HG03432 (cell line): ENCODE data around the gene HPS3.

ENCODE experiments used
- ATAC-seq: cut with Tn5 transposase; IDR thresholded peaks from one replicate; pipeline ENCODE4 v1.9.1; 2021; ENCODE audit warnings: mild to moderate bottlenecking, moderate library complexity; ENCODE audit not compliant: unreplicated experiment

HPS3 gene

GRCh38 chr3:149120051-149120972 lies 9.1 kb upstream of the HPS3 start:
- peak; percentile 73 for ATAC-seq

- ATAC-seq, result no peak
Measured at GRCh38 chr3:149122721-149123578, 6.5 kb upstream of the HPS3 start.

GRCh38 chr3:149128821-149129220 lies 617 bp upstream of the HPS3 start:
- ATAC-seq, result peak; percentile 6

DNA sequence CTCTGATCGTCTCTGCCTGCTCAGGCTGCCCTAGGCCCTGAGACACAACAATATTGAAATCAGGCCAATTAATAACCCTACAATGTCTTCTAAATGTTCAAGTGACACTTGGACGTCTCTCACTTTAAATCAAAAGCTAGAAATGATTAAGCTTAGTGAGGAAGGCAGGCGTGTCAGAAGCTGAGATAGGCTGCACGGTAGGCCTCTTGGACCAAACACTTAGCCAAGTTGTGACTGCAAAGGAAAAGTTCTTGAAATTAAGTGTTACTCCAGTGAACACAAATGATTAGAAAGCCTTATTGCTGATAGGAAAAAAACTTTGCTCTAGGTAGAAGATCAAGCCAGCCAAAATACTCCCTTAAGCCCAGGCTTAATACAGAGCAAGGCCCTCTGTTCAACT lies 2.2 kb downstream of the HPS3 start:
- ATAC-seq, result no peak

- ATAC-seq, result no peak
Measured at GRCh38 chr3:149134575-149134974, 5.1 kb downstream of the HPS3 start.

GRCh38 chr3:149142682-149143081 lies 13.2 kb downstream of the HPS3 start:
- ATAC-seq, result no peak

DNA sequence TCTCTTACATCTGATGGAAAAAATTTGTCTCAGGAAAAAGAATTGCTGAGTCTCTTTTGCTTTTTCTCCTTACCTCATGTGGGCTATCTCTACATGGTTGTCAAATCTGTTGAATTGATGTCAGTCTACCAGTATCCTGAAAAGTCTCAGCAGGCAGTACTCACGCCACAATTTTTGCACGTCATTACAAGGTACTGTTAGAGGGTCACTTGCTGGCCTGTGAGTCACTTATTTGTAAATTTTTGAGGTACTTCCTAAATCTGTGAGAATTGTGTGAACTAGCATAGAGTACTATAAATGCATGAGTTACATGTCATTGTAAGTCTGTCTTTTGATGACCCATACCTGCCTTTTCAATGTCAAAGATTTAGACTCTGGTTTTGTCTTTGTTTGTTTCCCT lies 15.9 kb downstream of the HPS3 start:
- no peak for ATAC-seq

- peak; percentile 85 for ATAC-seq
Measured at GRCh38 chr3:149145974-149146373, 16.5 kb downstream of the HPS3 start.

GRCh38 chr3:149150436-149150835 lies 21.0 kb downstream of the HPS3 start:
- ATAC-seq, result no peak

- ATAC-seq, result no peak
Measured at GRCh38 chr3:149151843-149152242, 22.4 kb downstream of the HPS3 start.

- peak; percentile 96 for ATAC-seq
Measured at GRCh38 chr3:149152420-149152819, 23.0 kb downstream of the HPS3 start.

GRCh38 chr3:149153402-149153801 lies 24.0 kb downstream of the HPS3 start:
- no peak for ATAC-seq

- ATAC-seq, result no peak
Measured at GRCh38 chr3:149160754-149161300, 31.4 kb downstream of the HPS3 start.

- no peak for ATAC-seq
Measured at GRCh38 chr3:149162007-149162406, 32.6 kb downstream of the HPS3 start.

GRCh38 chr3:149163066-149163465 lies 33.6 kb downstream of the HPS3 start:
- ATAC-seq, result no peak

- no peak for ATAC-seq
Measured at GRCh38 chr3:149167898-149168297, 38.5 kb downstream of the HPS3 start.

DNA sequence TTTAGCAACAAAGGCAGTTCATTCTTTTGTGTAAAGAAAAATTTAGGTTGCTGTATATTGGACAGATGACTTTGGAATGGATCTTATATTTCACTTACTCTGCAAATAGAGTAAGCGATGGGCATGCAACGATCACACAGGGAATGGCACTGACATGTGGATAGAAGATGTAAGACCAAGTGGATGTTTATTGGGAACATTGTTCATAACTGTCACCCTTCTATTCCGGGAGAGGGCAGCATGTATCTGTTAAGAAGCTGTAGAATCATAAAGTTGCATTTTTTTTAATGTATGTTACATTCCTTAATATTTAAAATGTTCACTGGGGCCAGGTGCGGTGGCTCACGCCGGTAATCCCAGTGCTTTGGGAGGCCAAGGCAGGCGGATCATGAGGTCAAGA lies 41.2 kb downstream of the HPS3 start:
- no peak for ATAC-seq

- ATAC-seq, result peak; percentile 96
Measured at GRCh38 chr3:149174901-149175300, 45.5 kb downstream of the HPS3 start.

- ATAC-seq, result no peak
Measured at GRCh38 chr3:149177122-149177521, 47.7 kb downstream of the HPS3 start.

DNA sequence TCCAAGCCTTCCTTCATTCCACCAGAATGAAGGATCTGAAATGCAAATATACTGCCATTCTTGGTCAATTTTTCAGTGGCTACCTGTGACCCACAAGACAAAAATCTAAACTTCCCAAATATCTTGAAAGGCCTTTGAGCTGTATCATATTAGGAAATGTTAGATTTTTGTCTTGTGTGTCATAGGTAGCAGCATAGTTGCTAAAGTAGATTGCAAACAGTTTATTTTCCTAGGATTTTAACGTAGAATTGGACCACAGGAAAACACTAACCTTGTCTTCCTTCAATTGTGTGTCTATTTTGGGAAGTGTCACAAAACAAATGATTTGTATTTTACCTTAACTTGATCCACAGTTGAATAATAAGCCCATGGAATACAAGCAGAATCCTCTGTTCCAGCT lies 49.8 kb downstream of the HPS3 start:
- ATAC-seq, result no peak

DNA sequence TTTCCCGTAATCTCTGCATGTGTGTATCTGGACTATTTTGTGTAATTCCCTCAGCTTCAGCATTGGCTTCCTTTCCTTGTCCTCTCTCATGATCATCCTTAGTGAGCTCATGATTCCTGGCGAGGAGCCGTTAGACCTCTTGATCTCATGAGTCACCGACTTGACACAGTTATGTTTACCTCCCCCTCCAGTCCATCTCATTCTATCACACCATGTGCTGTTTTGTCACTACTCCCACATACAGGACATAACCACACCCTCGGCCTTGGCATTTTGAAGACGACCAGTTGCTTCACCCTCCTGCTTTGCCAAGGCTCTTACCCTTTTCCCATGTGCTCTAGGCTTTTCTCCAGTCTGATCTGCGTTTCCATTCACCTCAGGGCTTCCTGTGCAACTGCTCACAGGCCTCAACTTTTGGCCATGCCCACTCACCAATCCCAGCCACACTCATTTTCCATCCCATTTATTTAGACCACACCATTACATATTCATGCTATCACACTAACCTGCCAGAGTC lies 50.7 kb downstream of the HPS3 start:
- no peak for ATAC-seq
